Coronary artery (tissue), 2 donors: ENCODE results near the gene BEAN1.
"Not testable (repeated sequence)": the region's sequence is repeated elsewhere in the genome, so short reads cannot be mapped to it uniquely, and the experiment has no call there.

ENCODE experiments used
- DNase-seq: peaks from one replicate; pipeline ENCODE4 v3.0.0-alpha.2; 2017; ENCODE audit warnings: low spot score
- H3K27ac ChIP-seq, 2 donors: fragments of 200-600 bp; sonication (generic); one replicate each; pipeline ENCODE4 v1.5.1; 2016 to 2019
- H3K4me3 ChIP-seq: fragments of 200-600 bp; sonication (generic); 2 replicates; pipeline ENCODE4 v1.5.1; 2016; ENCODE audit warnings: mild to moderate bottlenecking, moderate library complexity
- TF ChIP-seq, protein P1 (sequence below): fragments of 200-600 bp; sonication (generic); IDR thresholded peaks from one replicate; pipeline ENCODE4 v1.5.1; 2019; ENCODE audit warnings: antibody characterized with exemption

BEAN1 gene

DNA sequence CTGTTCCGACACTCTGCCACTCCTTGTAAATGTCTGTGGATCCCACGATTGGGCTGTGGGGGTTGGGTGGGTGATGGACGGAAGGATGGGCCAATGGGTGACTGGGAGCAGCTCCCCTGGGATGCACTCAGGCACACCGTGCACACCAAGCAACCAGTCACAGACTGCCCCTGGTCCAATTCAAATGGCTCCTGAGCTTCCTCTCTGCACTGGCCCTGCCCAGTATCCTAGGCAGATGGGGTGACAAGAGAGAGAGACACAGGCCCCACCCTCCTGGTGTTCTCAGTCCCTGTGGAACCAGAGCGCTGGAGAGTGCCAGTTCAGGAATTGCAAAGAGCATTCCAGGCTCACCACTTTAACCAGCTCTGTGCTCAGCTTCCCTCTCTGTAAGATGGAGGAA lies 32.8 kb downstream of the BEAN1 start:
- H3K27ac ChIP-seq = no peak overlapping the region
- no peak overlapping the region for H3K4me3 ChIP-seq
- no peak for DNase-seq
- TF ChIP-seq, protein P1, sequence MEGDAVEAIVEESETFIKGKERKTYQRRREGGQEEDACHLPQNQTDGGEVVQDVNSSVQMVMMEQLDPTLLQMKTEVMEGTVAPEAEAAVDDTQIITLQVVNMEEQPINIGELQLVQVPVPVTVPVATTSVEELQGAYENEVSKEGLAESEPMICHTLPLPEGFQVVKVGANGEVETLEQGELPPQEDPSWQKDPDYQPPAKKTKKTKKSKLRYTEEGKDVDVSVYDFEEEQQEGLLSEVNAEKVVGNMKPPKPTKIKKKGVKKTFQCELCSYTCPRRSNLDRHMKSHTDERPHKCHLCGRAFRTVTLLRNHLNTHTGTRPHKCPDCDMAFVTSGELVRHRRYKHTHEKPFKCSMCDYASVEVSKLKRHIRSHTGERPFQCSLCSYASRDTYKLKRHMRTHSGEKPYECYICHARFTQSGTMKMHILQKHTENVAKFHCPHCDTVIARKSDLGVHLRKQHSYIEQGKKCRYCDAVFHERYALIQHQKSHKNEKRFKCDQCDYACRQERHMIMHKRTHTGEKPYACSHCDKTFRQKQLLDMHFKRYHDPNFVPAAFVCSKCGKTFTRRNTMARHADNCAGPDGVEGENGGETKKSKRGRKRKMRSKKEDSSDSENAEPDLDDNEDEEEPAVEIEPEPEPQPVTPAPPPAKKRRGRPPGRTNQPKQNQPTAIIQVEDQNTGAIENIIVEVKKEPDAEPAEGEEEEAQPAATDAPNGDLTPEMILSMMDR = no peak

DNA sequence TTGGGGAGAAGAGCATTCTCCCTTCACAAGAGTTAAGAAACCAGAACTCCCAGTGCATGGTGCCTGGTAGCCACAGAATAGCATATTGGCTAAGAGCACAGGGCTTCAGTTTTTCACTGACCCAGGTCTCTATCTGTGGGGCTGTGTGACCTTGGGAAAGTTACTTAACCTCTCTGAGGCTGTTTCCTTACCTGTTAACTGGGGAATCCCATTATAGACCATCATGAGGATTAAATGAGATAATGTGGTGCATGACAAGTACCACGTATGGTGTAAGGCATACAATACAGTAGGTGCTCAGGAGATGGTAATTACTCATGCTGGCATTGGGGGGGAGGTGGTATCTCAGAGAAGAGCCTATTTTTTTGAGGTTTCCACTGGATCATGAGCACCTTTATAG lies 33.6 kb downstream of the BEAN1 start:
- H3K4me3 ChIP-seq = no peak overlapping the region
- TF ChIP-seq, protein P1 = no peak
- H3K27ac ChIP-seq = no peak overlapping the region
- no peak for DNase-seq

DNA sequence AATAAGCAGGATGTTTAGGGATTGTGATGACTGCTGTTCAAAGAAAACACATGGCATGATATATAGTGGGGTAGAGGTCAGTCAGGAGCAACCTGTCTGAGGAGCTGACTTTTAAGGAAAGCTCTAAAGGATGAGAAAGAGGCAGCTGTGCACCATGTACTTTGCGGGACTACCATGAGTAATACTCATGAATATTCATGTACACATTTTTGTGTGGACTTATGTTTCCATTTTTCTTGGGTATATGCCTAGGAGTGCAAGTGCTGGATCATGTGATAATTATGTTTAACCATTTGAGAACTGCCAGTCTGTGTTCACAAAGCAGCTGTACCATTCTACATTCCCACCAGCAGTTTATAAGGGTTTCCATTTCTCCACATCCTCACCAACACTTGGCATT lies 35.8 kb downstream of the BEAN1 start:
- no peak overlapping the region for H3K27ac ChIP-seq
- TF ChIP-seq, protein P1 = no peak
- H3K4me3 ChIP-seq = no peak overlapping the region
- no peak for DNase-seq

GRCh38 chr16:66465946-66466345 lies 38.9 kb downstream of the BEAN1 start:
- not testable (repeated sequence) for H3K4me3 ChIP-seq

GRCh38 chr16:66466636-66467035 lies 39.5 kb downstream of the BEAN1 start:
- H3K27ac ChIP-seq, DNase-seq, H3K4me3 ChIP-seq: not testable (repeated sequence)

More at GRCh38 chr16:66465946-66466345, 38.9 kb downstream of the BEAN1 start:
- not testable (repeated sequence) for H3K27ac ChIP-seq
- peak; percentile 8 for DNase-seq

DNA sequence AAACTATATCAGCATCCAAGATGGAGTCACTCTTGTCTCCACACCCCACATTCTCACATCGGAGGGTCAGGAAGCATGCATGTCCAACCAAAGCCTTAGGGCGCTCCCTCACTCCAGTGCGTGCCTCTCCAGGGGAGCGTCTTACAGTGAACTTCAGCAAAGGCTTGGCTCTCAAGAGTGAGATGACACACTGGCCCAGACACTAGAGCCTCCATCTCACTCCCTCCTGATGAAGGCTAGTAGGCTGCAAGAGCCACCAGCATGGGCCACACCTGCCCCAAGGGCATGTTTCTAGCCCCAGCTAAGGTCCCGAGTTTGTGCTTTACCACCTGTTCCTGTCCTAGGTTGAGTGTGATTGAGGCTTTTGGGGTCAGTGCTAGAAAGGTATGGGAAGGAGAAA lies 40.5 kb downstream of the BEAN1 start:
- no peak overlapping the region for H3K4me3 ChIP-seq
- DNase-seq = peak; percentile 62
- TF ChIP-seq, protein P1 = no peak
- no peak overlapping the region for H3K27ac ChIP-seq

GRCh38 chr16:66468321-66468965 lies 41.3 kb downstream of the BEAN1 start:
- peak; percentile 50 for DNase-seq
- TF ChIP-seq, protein P1 = no peak
- Histone ChIP-seq H3K4me3 (no peak overlapping the region), H3K27ac (no peak overlapping the region)

- Histone ChIP-seq H3K4me3 (no peak overlapping the region), H3K27ac (no peak overlapping the region)
- DNase-seq = peak; percentile 16
- TF ChIP-seq, protein P1 = no peak
Observed at GRCh38 chr16:66469291-66469946, 42.3 kb downstream of the BEAN1 start.
